ENCODE measurements around the gene SLC10A1. TPM values are rescaled to one million over a fixed set of nuclear protein-coding genes. Genes with fewer than 3 reads are reported as not detected.

Gene SLC10A1
- total RNA-seq, 1 donor from 2014 or later = not detected

- TF ChIP-seq POLR2AphosphoS5 (IDR thresholded peaks at IDR 0.05; ENCODE audit: insufficient read depth in 1 of 2, low read depth in 1 of 2) (no peak), POLR2A (IDR thresholded peaks at IDR 0.05) (no peak), CTCF (IDR thresholded peaks at IDR 0.05) (no peak)
- no peaks in the 10 kb centered on the region for H3K9me3 ChIP-seq
- no peak overlapping the region for H3K27ac ChIP-seq
- no peak overlapping the region for H3K4me3 ChIP-seq
- DNase-seq (ENCODE audit: extremely low spot score in 2 of 2) = peak in 1 of 2 donors; percentile 29
- no peaks in the 10 kb centered on the region for H3K27me3 ChIP-seq
- intact Hi-C loops (cut with DNase I) = no loop called here
- no peaks in the 10 kb centered on the region for H3K36me3 ChIP-seq
- no peaks in the 10 kb centered on the region for H3K4me1 ChIP-seq
Measured at GRCh38 chr14:69827560-69827959, 30.5 kb upstream of the SLC10A1 start.

- Histone ChIP-seq H3K27ac (no peak overlapping the region), H3K9me3 (no peaks in the 10 kb centered on the region), H3K4me3 (no peak overlapping the region), H3K27me3 (no peaks in the 10 kb centered on the region), H3K4me1 (no peaks in the 10 kb centered on the region), H3K36me3 (no peaks in the 10 kb centered on the region)
- DNase-seq (ENCODE audit: extremely low spot score in 2 of 2) = peak in 1 of 2 donors; percentile 58
- intact Hi-C loops (cut with DNase I) = no loop called here
- no peak for TF ChIP-seq POLR2A (IDR thresholded peaks at IDR 0.05)
- TF ChIP-seq POLR2AphosphoS5 (IDR thresholded peaks at IDR 0.05; ENCODE audit: insufficient read depth in 1 of 2, low read depth in 1 of 2) = no peak
- TF ChIP-seq CTCF (IDR thresholded peaks at IDR 0.05) = no peak
Measured at GRCh38 chr14:69822456-69822855, 25.4 kb upstream of the SLC10A1 start.

GRCh38 chr14:69820991-69821390 is 23.9 kb upstream of the SLC10A1 start:
- Histone ChIP-seq H3K4me3 (no peak overlapping the region), H3K4me1 (no peaks in the 10 kb centered on the region), H3K27ac (no peak overlapping the region), H3K27me3 (no peaks in the 10 kb centered on the region), H3K9me3 (no peaks in the 10 kb centered on the region), H3K36me3 (no peaks in the 10 kb centered on the region)
- no peak for DNase-seq (ENCODE audit: extremely low spot score in 2 of 2)
- intact Hi-C loops (cut with DNase I) = no loop called here
- TF ChIP-seq POLR2AphosphoS5 (IDR thresholded peaks at IDR 0.05; ENCODE audit: insufficient read depth in 1 of 2, low read depth in 1 of 2) (no peak), POLR2A (IDR thresholded peaks at IDR 0.05) (no peak), CTCF (IDR thresholded peaks at IDR 0.05) (no peak)

GRCh38 chr14:69819607-69820006 is 22.6 kb upstream of the SLC10A1 start:
- no peak for DNase-seq (ENCODE audit: extremely low spot score in 2 of 2)
- Histone ChIP-seq H3K9me3 (no peaks in the 10 kb centered on the region), H3K27me3 (no peaks in the 10 kb centered on the region), H3K27ac (no peak overlapping the region), H3K4me3 (no peak overlapping the region), H3K4me1 (no peaks in the 10 kb centered on the region), H3K36me3 (no peaks in the 10 kb centered on the region)
- TF ChIP-seq POLR2A (IDR thresholded peaks at IDR 0.05) (no peak), CTCF (IDR thresholded peaks at IDR 0.05) (no peak), POLR2AphosphoS5 (IDR thresholded peaks at IDR 0.05; ENCODE audit: insufficient read depth in 1 of 2, low read depth in 1 of 2) (no peak)
- intact Hi-C loops (cut with DNase I) = loop anchor here (2.0 kb wide), 1 partner anchor 207 kb away; no protein-coding TSS in a partner anchor

GRCh38 chr14:69818758-69819191 is 21.7 kb upstream of the SLC10A1 start:
- Histone ChIP-seq H3K4me3 (no peak overlapping the region), H3K27ac (no peak overlapping the region), H3K9me3 (no peaks in the 10 kb centered on the region), H3K27me3 (no peaks in the 10 kb centered on the region), H3K36me3 (no peaks in the 10 kb centered on the region), H3K4me1 (no peaks in the 10 kb centered on the region)
- no peak for TF ChIP-seq POLR2AphosphoS5 (IDR thresholded peaks at IDR 0.05; ENCODE audit: insufficient read depth in 1 of 2, low read depth in 1 of 2)
- no peak for TF ChIP-seq POLR2A (IDR thresholded peaks at IDR 0.05)
- peak; percentile 62 to 86 (median 83) for TF ChIP-seq CTCF (IDR thresholded peaks at IDR 0.05)
- DNase-seq (ENCODE audit: extremely low spot score in 2 of 2) = no peak
- intact Hi-C loops (cut with DNase I) = loop anchor here (2.0 kb wide), 1 partner anchor 208 kb away; no protein-coding TSS in a partner anchor
